ENCODE results near the gene MBD4. TPM values are rescaled to one million over a fixed set of nuclear protein-coding genes. Genes with fewer than 3 reads are reported as not detected.

The MBD4 gene
- total and polyA plus RNA-seq, 2 experiments from 2014 or later: 33.9 to 59.3 TPM

DNA sequence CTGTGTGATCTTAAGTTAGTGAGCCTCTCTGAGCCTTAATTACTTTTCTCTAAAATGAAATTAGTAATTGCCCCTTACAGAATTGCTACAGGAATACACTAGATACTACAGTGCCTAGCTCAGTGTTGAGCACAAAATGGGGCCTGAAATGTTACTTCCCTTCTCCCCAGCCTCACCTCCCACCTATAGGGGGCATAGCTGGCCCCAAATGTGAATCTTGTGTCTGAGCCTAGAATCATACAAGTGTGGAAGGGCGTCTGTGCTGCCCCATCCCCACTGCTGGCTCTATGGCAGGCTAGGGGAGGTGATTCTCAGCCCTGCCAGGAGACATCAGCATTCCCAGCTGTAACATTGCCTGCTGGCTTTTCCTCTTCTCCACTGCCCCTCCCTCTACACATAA is 43.0 kb upstream of the MBD4 start (continued):
- TF ChIP-seq, protein P1, sequence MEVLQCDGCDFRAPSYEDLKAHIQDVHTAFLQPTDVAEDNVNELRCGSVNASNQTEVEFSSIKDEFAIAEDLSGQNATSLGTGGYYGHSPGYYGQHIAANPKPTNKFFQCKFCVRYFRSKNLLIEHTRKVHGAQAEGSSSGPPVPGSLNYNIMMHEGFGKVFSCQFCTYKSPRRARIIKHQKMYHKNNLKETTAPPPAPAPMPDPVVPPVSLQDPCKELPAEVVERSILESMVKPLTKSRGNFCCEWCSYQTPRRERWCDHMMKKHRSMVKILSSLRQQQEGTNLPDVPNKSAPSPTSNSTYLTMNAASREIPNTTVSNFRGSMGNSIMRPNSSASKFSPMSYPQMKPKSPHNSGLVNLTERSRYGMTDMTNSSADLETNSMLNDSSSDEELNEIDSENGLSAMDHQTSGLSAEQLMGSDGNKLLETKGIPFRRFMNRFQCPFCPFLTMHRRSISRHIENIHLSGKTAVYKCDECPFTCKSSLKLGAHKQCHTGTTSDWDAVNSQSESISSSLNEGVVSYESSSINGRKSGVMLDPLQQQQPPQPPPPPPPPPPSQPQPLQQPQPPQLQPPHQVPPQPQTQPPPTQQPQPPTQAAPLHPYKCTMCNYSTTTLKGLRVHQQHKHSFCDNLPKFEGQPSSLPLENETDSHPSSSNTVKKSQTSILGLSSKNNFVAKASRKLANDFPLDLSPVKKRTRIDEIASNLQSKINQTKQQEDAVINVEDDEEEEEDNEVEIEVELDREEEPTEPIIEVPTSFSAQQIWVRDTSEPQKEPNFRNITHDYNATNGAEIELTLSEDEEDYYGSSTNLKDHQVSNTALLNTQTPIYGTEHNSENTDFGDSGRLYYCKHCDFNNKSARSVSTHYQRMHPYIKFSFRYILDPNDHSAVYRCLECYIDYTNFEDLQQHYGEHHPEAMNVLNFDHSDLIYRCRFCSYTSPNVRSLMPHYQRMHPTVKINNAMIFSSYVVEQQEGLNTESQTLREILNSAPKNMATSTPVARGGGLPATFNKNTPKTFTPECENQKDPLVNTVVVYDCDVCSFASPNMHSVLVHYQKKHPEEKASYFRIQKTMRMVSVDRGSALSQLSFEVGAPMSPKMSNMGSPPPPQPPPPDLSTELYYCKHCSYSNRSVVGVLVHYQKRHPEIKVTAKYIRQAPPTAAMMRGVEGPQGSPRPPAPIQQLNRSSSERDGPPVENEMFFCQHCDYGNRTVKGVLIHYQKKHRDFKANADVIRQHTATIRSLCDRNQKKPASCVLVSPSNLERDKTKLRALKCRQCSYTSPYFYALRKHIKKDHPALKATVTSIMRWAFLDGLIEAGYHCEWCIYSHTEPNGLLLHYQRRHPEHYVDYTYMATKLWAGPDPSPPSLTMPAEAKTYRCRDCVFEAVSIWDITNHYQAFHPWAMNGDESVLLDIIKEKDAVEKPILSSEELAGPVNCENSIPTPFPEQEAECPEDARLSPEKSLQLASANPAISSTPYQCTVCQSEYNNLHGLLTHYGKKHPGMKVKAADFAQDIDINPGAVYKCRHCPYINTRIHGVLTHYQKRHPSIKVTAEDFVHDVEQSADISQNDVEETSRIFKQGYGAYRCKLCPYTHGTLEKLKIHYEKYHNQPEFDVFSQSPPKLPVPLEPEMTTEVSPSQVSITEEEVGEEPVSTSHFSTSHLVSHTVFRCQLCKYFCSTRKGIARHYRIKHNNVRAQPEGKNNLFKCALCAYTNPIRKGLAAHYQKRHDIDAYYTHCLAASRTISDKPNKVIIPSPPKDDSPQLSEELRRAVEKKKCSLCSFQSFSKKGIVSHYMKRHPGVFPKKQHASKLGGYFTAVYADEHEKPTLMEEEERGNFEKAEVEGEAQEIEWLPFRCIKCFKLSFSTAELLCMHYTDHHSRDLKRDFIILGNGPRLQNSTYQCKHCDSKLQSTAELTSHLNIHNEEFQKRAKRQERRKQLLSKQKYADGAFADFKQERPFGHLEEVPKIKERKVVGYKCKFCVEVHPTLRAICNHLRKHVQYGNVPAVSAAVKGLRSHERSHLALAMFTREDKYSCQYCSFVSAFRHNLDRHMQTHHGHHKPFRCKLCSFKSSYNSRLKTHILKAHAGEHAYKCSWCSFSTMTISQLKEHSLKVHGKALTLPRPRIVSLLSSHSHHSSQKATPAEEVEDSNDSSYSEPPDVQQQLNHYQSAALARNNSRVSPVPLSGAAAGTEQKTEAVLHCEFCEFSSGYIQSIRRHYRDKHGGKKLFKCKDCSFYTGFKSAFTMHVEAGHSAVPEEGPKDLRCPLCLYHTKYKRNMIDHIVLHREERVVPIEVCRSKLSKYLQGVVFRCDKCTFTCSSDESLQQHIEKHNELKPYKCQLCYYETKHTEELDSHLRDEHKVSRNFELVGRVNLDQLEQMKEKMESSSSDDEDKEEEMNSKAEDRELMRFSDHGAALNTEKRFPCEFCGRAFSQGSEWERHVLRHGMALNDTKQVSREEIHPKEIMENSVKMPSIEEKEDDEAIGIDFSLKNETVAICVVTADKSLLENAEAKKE (CRISPR knock-in tag; IDR thresholded peaks at IDR 0.05): no peak
- TF ChIP-seq NANOG (IDR thresholded peaks at IDR 0.05; ENCODE audit: borderline replicate concordance): no peak

DNA sequence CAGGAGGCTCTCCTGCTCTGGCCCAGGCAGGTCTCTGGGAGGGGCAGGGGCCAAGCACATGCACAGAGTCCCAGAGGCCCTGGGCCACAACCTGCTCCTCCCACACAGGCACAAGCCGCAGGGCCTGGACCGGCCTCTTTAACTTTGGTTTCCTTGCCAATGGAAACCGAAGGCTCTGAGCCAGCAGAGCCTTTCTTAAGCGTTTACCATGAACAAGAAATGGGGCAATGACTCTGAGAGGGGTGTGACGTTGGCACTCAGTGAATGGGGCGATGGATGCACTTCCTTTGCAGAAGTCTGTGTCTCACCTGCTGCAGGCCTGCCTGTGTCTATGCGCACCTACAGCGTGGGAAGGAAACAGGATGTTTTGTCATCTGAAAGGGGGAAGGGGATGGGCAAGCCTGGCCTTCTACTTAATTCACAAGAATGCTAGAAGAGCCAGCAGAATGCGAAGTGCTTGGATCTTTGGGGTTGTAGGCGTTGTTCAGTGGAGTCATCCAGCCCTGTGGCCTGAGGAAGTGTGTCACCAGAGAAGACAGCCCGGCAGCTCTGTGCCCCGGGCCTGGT is 42.1 kb upstream of the MBD4 start:
- no peaks in the 10 kb centered on the region for H3K9me3 Mint-ChIP-seq
- H3K4me2 ChIP-seq: no peak overlapping the region
- H3K36me3 ChIP-seq (ENCODE audit: insufficient read depth): peaks cover 3% of the 10 kb centered on the region; the same call in 1 of the 2 replicates
- peaks cover 21% of the 10 kb centered on the region; the same call in 2 of the 3 replicates for H3K36me3 Mint-ChIP-seq (ENCODE audit: low read depth)
- H3F3A ChIP-seq (replicated peaks; ENCODE audit: low read depth): no peaks in the 10 kb centered on the region
- no peak overlapping the region for H3K27ac ChIP-seq (ENCODE audit: low read depth)
- H3K4me3 ChIP-seq: no peak overlapping the region
- H2AFZ ChIP-seq: no peak overlapping the region
- peaks cover 6% of the 10 kb centered on the region for H3K27me3 Mint-ChIP-seq (ENCODE audit: insufficient read depth, low read depth, poor library complexity)
- H4K20me1 ChIP-seq (replicated peaks; ENCODE audit: insufficient read depth): no peaks in the 10 kb centered on the region
- no peaks in the 10 kb centered on the region for H3K9me2 ChIP-seq (ENCODE audit: insufficient read depth)
- no peak overlapping the region for H3K4me3 Mint-ChIP-seq
- DNase-seq (ENCODE audit: low spot score): peak; percentile 14
- no peak overlapping the region; the same call in 1 of the 2 replicates for H3K27ac Mint-ChIP-seq
- no peaks in the 10 kb centered on the region for H3K79me2 ChIP-seq (replicated peaks; ENCODE audit: insufficient read depth)
- TF ChIP-seq ZNF114 (CRISPR knock-in tag; IDR thresholded peaks at IDR 0.05): no peak
- TF ChIP-seq, protein P2, sequence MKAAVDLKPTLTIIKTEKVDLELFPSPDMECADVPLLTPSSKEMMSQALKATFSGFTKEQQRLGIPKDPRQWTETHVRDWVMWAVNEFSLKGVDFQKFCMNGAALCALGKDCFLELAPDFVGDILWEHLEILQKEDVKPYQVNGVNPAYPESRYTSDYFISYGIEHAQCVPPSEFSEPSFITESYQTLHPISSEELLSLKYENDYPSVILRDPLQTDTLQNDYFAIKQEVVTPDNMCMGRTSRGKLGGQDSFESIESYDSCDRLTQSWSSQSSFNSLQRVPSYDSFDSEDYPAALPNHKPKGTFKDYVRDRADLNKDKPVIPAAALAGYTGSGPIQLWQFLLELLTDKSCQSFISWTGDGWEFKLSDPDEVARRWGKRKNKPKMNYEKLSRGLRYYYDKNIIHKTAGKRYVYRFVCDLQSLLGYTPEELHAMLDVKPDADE (IDR thresholded peaks at IDR 0.05): no peak
- TF ChIP-seq POLR2AphosphoS5 (IDR thresholded peaks at IDR 0.05; ENCODE audit: low read depth): no peak
- TF ChIP-seq, protein P3, sequence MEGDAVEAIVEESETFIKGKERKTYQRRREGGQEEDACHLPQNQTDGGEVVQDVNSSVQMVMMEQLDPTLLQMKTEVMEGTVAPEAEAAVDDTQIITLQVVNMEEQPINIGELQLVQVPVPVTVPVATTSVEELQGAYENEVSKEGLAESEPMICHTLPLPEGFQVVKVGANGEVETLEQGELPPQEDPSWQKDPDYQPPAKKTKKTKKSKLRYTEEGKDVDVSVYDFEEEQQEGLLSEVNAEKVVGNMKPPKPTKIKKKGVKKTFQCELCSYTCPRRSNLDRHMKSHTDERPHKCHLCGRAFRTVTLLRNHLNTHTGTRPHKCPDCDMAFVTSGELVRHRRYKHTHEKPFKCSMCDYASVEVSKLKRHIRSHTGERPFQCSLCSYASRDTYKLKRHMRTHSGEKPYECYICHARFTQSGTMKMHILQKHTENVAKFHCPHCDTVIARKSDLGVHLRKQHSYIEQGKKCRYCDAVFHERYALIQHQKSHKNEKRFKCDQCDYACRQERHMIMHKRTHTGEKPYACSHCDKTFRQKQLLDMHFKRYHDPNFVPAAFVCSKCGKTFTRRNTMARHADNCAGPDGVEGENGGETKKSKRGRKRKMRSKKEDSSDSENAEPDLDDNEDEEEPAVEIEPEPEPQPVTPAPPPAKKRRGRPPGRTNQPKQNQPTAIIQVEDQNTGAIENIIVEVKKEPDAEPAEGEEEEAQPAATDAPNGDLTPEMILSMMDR (conservative IDR thresholded peaks at IDR 0.05; ENCODE audit: low read depth in 2 of 2): no peak
- TF ChIP-seq, protein P4, sequence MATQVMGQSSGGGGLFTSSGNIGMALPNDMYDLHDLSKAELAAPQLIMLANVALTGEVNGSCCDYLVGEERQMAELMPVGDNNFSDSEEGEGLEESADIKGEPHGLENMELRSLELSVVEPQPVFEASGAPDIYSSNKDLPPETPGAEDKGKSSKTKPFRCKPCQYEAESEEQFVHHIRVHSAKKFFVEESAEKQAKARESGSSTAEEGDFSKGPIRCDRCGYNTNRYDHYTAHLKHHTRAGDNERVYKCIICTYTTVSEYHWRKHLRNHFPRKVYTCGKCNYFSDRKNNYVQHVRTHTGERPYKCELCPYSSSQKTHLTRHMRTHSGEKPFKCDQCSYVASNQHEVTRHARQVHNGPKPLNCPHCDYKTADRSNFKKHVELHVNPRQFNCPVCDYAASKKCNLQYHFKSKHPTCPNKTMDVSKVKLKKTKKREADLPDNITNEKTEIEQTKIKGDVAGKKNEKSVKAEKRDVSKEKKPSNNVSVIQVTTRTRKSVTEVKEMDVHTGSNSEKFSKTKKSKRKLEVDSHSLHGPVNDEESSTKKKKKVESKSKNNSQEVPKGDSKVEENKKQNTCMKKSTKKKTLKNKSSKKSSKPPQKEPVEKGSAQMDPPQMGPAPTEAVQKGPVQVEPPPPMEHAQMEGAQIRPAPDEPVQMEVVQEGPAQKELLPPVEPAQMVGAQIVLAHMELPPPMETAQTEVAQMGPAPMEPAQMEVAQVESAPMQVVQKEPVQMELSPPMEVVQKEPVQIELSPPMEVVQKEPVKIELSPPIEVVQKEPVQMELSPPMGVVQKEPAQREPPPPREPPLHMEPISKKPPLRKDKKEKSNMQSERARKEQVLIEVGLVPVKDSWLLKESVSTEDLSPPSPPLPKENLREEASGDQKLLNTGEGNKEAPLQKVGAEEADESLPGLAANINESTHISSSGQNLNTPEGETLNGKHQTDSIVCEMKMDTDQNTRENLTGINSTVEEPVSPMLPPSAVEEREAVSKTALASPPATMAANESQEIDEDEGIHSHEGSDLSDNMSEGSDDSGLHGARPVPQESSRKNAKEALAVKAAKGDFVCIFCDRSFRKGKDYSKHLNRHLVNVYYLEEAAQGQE (IDR thresholded peaks at IDR 0.05; ENCODE audit: unreplicated experiment): no peak
- peaks cover 10% of the 10 kb centered on the region for H3K4me1 ChIP-seq (ENCODE audit: insufficient read depth)
- ATAC-seq: peak; percentile 9; the same call in 1 of the 3 replicates
- H3K4me1 Mint-ChIP-seq: peaks cover 45% of the 10 kb centered on the region
- H3K27me3 ChIP-seq (ENCODE audit: insufficient read depth): no peaks in the 10 kb centered on the region
